Activated CD8-positive, alpha-beta memory T cell treated with anti-CD3 and anti-CD28 coated beads for 24 hours (primary cell): ENCODE data around the gene AKR1C8.
"Not testable (repeated sequence)": the region's sequence is repeated elsewhere in the genome, so short reads cannot be mapped to it uniquely, and the experiment has no call there.

Source experiments
- DNase-seq: peaks from one replicate; pipeline ENCODE4 v3.0.0-alpha.2; 2020

The AKR1C8 gene

GRCh38 chr10:5184987-5185775, at the start of gene AKR1C8:
Gene AKR1C8, minus strand, starts transcription at chr10:5185150. Its CDS starts 46 bp downstream, at chr10:5185104.
- no peak for DNase-seq

- DNase-seq, result no peak
Observed at GRCh38 chr10:5234106-5234860, 49.3 kb upstream of the AKR1C8 start.

GRCh38 chr10:5233324-5233723, 48.4 kb upstream of the AKR1C8 start:
- no peak for DNase-seq

DNA sequence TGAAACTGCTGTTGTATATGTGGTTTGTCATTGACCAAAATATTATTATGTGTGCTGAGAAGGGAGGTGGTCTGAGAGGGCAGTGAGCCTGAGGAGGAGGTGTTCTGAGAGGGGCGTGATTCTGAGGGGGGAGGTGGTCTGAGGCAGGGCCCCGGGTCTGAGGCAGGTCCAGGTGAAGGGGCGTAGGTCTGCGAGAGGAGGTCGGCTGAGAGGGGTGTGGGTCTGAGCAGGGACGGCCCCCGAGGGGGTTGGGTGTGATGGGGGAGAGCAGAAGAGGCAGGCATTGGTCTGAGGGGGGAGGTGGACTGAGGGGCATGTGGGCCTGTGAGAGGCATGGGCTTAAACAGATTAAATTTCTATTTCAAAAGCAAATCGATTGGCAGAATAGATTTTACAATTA, 44.1 kb upstream of the AKR1C8 start:
- no peak for DNase-seq

- DNase-seq, result not testable (repeated sequence)
Observed at GRCh38 chr10:5222942-5223341, 38.0 kb upstream of the AKR1C8 start.

- no peak for DNase-seq
Observed at GRCh38 chr10:5219262-5219661, 34.3 kb upstream of the AKR1C8 start.

DNA sequence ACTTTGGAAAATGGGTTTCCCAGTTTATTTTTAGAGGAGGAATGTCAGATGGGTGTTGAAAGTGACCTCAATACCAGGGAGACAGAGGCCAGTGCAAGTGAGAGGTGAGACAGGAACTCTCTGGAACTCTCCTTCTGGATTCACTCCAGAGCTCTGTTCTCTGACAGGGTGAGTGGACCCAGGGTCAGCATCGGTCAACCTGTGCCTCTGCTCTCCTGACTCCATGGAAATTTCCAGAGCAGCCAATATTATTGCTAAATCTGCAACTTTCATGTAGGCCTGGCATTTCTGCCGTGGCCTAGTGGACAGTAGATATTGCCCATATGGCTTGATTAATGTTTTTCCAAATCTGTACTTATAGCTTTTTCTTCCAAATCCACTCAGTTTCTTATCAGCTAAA, 31.9 kb upstream of the AKR1C8 start:
- no peak for DNase-seq

DNA sequence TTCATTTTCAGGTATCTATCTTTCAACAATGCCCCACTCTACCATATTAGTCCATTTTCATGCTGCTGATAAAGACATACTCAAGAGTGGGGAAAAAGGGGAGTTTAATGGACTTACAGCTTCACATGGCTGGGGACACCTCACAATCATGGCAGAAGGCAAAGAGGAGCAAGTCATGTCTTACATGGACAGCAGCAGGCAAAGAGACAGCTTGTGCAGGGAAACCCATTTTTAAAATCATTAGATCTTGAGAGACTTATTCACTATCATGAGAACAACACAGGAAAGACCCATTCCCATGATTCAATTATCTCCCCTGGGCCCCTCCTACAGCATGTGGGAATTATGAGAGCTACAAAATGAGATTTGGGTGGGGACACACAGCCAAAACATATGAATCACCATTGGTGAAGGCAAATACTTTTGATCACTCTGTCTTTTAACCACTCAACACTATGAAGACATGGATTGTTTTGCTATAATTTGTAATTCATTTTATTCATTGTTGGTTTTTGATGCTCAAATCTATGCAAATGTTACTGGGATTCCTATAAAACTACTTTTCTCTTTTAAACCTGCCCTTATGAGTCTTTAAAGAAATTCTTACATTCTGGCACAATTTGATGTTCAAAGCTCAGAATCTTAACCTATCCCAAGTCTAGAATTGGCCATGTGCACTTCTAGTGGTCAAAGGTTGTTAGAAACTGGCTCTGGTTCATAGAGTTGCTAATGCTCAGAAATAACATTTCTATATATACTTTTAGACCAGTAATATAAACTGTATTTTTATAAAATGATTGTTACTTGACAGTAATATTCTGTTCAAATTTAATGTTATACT, 27.0 kb upstream of the AKR1C8 start:
- no peak for DNase-seq

- DNase-seq, result not testable (repeated sequence)
Observed at GRCh38 chr10:5210261-5210660, 25.3 kb upstream of the AKR1C8 start.

DNA sequence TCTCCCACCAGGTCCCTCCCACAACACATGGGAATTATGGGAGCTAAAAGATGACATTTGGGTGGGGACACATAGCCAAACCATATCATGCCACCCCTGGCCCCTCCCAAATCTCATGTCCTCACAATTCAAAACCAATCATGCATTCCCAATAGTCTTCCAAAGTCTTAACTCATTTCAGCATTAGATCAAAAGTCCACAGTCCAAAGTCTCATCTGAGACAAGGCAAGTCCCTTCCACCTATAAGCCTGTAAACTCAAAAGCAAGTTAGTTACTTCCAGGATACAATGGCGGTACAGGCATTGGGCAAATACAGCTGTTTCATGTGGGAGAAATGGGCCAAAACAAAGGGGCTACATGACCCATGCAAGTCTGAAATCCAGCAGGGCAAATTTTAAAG, 24.8 kb upstream of the AKR1C8 start:
- not testable (repeated sequence) for DNase-seq

GRCh38 chr10:5206799-5207198, 21.8 kb upstream of the AKR1C8 start:
- no peak for DNase-seq

DNA sequence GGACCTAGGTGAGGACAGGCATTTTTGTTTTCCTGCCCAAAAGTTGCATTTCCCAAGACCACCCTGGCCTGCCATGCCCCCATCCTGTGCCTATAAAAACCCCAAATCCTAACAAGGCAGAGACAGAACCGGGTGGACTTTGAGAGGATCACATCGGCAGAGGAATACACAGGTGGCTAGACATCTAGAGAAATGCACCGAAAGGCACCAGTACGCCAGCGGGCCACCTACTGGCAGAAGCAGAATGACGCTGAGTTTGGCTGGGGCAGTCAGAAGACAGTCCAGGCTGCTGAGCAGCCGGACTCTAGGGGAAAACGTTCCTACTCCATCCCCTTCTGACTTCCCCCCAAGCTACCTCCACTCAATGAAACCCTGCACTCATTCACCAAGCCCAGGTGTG, 14.4 kb upstream of the AKR1C8 start:
- DNase-seq, result no peak

DNA sequence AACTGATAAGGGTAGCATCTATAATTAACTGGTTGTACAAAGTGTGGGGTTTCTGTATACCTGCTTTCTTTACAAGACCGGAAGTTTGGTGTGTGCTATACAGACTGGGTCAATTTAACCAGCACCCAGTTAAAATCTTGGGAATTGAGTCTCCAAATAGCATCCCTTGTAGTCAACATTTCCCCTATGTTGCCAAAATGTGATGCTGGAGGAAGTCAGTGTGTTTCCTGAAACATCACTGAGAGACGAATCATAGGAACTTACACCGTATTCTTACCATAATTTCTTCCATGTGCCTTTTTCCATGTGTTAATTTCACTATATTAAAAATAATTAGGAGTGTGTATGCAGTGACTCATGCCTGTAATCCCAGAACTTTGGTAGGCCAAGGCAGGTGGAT, 13.4 kb upstream of the AKR1C8 start:
- no peak for DNase-seq

GRCh38 chr10:5196702-5197113, 11.8 kb upstream of the AKR1C8 start, which contains the start of gene AKR1C4:
Gene AKR1C4, plus strand, starts transcription at chr10:5196837. Its CDS starts 31 bp downstream, at chr10:5196868.
- DNase-seq, result no peak

DNA sequence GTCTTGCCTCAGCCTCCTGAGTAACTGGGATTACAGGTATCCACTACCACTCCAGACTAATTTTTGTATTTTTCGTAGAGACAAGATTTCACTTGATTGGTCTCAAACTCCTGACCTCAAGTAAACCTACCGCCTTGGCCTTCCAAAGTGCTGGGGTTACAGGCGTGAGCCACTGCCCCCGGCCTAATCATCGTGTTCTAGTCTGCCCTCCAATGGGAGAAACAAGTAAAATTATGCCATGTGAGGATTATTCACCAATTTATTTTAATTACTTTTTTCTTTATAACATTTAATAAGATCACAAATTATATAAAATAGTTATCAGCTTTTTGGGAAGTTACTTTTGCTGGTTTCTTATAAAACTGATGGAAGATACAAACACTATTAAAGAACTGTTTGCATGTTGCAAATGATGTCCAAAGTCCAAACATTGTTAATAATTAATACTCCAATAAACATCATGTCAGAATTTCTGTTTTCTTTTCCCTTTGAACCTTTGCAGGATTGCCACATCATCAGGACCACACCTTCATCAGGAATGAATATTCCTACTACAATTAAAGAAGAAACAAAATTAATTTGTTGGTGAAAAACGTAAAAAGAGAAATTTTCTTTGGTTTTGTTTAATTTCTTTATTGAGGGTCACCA, 10.9 kb upstream of the AKR1C8 start:
- DNase-seq, result no peak

- DNase-seq, result no peak
Observed at GRCh38 chr10:5194431-5194830, 9.5 kb upstream of the AKR1C8 start.

DNA sequence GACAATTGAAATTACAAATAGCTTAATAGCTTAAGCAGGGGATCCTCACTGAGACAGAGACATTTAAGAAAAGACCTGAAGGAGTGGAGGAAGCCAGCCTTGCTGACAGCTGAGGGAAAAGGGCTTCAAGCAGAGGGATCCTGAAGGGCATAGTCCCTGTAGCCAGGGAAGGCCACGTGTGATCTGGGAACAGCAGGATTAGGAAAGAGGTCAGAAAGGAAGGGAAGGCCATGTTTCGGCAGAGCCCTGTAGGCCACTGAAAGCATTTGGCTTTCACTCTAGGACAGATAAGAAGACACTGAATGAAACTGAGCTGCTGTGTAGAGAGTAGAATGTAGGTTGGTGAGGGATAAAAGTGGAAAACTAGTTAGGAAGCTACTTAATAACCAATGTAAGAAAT, 3.4 kb upstream of the AKR1C8 start:
- DNase-seq, result no peak

DNA sequence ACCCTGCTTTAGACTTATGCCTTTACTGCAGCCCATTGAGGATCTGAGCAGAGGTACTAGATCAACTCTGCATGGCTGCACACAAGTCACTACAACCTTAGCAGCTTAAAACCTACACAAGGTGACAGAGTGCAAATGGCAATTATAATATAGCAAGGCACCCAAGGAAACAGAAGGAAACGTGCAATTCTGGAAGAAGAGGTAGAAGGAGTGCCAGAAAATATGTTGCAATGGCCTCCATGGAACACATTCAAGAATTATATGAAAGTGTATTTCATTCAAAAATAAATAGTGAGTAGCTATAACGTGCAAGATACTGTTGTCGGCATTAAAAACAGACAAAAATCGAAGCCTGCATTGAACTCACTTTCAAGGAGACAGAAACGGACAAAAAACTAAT, 2.9 kb upstream of the AKR1C8 start:
- no peak for DNase-seq

DNA sequence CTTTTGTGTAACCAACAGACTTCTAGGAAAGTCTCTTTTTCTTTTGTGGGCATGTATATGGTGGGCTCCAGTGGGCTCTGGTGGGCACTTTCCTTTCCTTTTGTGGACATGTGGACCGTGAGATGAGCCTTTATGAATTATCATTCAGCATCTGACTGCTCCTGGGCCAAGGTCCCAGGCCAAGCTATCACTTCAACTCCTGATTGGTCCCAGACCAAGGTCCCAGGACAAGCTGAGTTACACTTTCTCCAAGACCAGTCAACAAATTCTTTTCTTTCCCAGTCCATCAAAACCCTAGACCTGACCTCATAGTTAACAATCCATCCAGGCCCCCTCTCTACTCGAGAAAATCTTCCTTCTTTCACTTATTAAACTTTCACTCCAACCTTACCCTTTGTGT, 1.0 kb downstream of the AKR1C8 start:
- no peak for DNase-seq

DNA sequence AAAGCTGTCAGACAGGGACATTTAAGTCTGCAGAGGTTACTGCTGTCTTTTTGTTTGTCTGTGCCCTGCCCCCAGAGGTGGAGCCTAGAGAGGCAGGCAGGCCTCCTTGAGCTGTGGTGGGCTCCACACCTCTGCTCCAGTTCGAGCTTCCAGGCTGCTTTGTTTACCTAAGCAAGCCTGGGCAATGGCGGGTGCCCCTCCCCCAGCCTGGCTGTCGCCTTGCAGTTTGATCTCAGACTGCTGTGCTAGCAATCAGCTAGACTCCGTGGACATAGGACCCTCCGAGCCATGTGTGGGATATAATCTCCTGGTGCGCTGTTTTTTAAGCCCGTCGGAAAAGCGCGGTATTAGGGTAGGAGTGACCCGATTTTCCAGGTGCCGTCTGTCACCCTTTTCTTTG, 4.4 kb downstream of the AKR1C8 start:
- not testable (repeated sequence) for DNase-seq

- not testable (repeated sequence) for DNase-seq
Observed at GRCh38 chr10:5175581-5175980, 9.4 kb downstream of the AKR1C8 start.

DNA sequence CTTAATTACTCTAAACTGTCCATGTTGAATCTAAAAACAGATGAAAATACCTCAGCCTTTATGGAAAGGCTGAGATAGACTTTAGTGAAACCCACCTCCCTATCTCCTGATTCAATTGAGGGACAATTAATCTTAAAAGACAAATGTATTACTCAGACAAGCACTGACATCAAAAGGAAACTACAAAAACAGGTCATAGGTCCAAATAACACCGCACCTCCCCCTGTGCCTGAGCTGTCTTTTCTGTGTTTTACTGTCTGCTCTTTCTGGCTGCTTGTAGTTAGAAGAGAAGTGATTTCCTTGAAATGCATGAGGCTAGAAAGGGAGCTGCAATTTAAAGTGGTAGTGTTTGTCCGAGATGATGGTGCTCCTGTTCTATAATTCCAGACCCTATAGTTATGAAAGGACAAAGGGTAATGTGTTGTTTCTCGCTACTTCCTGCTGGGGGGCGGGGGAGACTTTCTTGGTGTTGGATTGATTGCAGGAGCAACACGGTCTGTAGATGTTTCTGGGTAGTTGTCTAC, 16.0 kb downstream of the AKR1C8 start:
- no peak for DNase-seq

DNA sequence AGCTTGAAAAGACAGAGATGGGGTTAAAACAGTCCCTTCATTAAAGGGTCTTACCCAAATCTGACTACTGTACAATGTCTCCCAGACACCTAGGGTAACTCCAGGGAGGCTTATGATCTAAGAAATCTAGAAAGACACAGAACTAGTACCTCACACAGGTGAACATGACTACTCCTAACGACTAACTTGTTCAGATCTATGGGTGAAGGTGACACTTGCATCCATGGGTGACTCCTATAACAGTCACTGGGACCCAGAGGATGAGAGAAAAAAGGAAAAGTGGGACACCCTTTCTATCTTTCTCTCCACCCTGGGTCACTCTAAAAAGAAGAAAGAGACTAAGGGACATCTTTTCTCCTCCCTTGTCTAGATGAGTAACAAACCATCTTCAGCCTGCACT, 19.2 kb downstream of the AKR1C8 start:
- no peak for DNase-seq
